ENCODE data around the gene MUC12. TPM values are rescaled to one million over a fixed set of nuclear protein-coding genes. Genes with fewer than 3 reads are reported as not detected.
A peak's percentile ranks its signal among the peaks of the same experiment; 100 is the strongest.

The MUC12 gene
- total and polyA plus RNA-seq, 4 donors, result 1.4 to 5.5 (median 2.8) TPM

- H3K36me3 ChIP-seq (ENCODE audit: control insufficient read depth in 4 of 4, insufficient read depth in 4 of 4, low read length in 4 of 4), result no peaks in the 10 kb centered on the region
- H3K4me3 ChIP-seq, result no peak overlapping the region
- 90 to 93% methylated on average over 6 of the region's 6 CpGs for WGBS, 2 donors
- H3K27ac ChIP-seq (ENCODE audit: low read depth in 1 of 2, low read length in 1 of 2), result no peak overlapping the region
- no peaks in the 10 kb centered on the region for H3K27me3 ChIP-seq (ENCODE audit: control insufficient read depth in 3 of 3, insufficient read depth in 3 of 3, low read length in 2 of 3)
- peaks cover 0 to 2% (median 0%) of the 10 kb centered on the region in 4 donors for H3K9me3 ChIP-seq (ENCODE audit: control insufficient read depth in 4 of 4, insufficient read depth in 3 of 4, low read length in 3 of 4)
- peaks cover 0 to 9% (median 2%) of the 10 kb centered on the region in 5 donors for H3K4me1 ChIP-seq (ENCODE audit: control insufficient read depth in 5 of 5, insufficient read depth in 5 of 5, low read length in 5 of 5)
- ATAC-seq (ENCODE audit: insufficient read depth, low FRiP score) (no peak), DNase-seq (no peak)
- no peak overlapping the region for H3K9ac ChIP-seq (ENCODE audit: insufficient read depth in 1 of 2, low read length in 2 of 2)
- TF ChIP-seq, protein P1, sequence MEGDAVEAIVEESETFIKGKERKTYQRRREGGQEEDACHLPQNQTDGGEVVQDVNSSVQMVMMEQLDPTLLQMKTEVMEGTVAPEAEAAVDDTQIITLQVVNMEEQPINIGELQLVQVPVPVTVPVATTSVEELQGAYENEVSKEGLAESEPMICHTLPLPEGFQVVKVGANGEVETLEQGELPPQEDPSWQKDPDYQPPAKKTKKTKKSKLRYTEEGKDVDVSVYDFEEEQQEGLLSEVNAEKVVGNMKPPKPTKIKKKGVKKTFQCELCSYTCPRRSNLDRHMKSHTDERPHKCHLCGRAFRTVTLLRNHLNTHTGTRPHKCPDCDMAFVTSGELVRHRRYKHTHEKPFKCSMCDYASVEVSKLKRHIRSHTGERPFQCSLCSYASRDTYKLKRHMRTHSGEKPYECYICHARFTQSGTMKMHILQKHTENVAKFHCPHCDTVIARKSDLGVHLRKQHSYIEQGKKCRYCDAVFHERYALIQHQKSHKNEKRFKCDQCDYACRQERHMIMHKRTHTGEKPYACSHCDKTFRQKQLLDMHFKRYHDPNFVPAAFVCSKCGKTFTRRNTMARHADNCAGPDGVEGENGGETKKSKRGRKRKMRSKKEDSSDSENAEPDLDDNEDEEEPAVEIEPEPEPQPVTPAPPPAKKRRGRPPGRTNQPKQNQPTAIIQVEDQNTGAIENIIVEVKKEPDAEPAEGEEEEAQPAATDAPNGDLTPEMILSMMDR (IDR thresholded peaks at IDR 0.05; ENCODE audit: control extremely low read depth, extremely low read depth), result no peak
Measured at GRCh38 chr7:101012931-101013330, 43.6 kb downstream of the MUC12 start.

- Histone ChIP-seq H3K9ac (ENCODE audit: insufficient read depth in 1 of 2, low read length in 2 of 2) (no peak overlapping the region), H3K4me1 (ENCODE audit: control insufficient read depth in 5 of 5, insufficient read depth in 5 of 5, low read length in 5 of 5) (peaks cover 0 to 9% (median 2%) of the 10 kb centered on the region in 5 donors), H3K9me3 (ENCODE audit: control insufficient read depth in 4 of 4, insufficient read depth in 3 of 4, low read length in 3 of 4) (peaks cover 0 to 2% (median 0%) of the 10 kb centered on the region in 4 donors), H3K27ac (ENCODE audit: low read depth in 1 of 2, low read length in 1 of 2) (no peak overlapping the region), H3K4me3 (no peak overlapping the region), H3K27me3 (ENCODE audit: control insufficient read depth in 3 of 3, insufficient read depth in 3 of 3, low read length in 2 of 3) (no peaks in the 10 kb centered on the region), H3K36me3 (ENCODE audit: control insufficient read depth in 4 of 4, insufficient read depth in 4 of 4, low read length in 4 of 4) (no peaks in the 10 kb centered on the region)
- WGBS, 2 donors, result 79 to 81% methylated on average over 8 of the region's 8 CpGs
- TF ChIP-seq, protein P1 (IDR thresholded peaks at IDR 0.05; ENCODE audit: control extremely low read depth, extremely low read depth), result no peak
- ATAC-seq (ENCODE audit: insufficient read depth, low FRiP score), result no peak
- DNase-seq, result no peak
Measured at GRCh38 chr7:101015626-101016025, 46.3 kb downstream of the MUC12 start.

GRCh38 chr7:101017064-101017777 lies 47.9 kb downstream of the MUC12 start:
- peak; percentile 85 to 88 (median 86) for DNase-seq
- no peaks in the 10 kb centered on the region for H3K36me3 ChIP-seq (ENCODE audit: control insufficient read depth in 4 of 4, insufficient read depth in 4 of 4, low read length in 4 of 4)
- peaks cover 0 to 9% (median 2%) of the 10 kb centered on the region in 5 donors for H3K4me1 ChIP-seq (ENCODE audit: control insufficient read depth in 5 of 5, insufficient read depth in 5 of 5, low read length in 5 of 5)
- 1 to 3% methylated on average over 28 to 29 of the region's 29 CpGs for WGBS, 2 donors
- ATAC-seq (ENCODE audit: insufficient read depth, low FRiP score), result peak; percentile 73
- peaks cover 0 to 2% (median 0%) of the 10 kb centered on the region in 4 donors for H3K9me3 ChIP-seq (ENCODE audit: control insufficient read depth in 4 of 4, insufficient read depth in 3 of 4, low read length in 3 of 4)
- peak overlapping the region; percentile 52 to 62 for H3K27ac ChIP-seq (ENCODE audit: low read depth in 1 of 2, low read length in 1 of 2)
- TF ChIP-seq, protein P1 (IDR thresholded peaks at IDR 0.05; ENCODE audit: control extremely low read depth, extremely low read depth), result no peak
- no peaks in the 10 kb centered on the region for H3K27me3 ChIP-seq (ENCODE audit: control insufficient read depth in 3 of 3, insufficient read depth in 3 of 3, low read length in 2 of 3)
- no peak overlapping the region for H3K9ac ChIP-seq (ENCODE audit: insufficient read depth in 1 of 2, low read length in 2 of 2)
- H3K4me3 ChIP-seq, result no peak overlapping the region

Data from lung (tissue), 12 donors.